ENCODE data around the gene L3MBTL1.

L3MBTL1 gene

DNA sequence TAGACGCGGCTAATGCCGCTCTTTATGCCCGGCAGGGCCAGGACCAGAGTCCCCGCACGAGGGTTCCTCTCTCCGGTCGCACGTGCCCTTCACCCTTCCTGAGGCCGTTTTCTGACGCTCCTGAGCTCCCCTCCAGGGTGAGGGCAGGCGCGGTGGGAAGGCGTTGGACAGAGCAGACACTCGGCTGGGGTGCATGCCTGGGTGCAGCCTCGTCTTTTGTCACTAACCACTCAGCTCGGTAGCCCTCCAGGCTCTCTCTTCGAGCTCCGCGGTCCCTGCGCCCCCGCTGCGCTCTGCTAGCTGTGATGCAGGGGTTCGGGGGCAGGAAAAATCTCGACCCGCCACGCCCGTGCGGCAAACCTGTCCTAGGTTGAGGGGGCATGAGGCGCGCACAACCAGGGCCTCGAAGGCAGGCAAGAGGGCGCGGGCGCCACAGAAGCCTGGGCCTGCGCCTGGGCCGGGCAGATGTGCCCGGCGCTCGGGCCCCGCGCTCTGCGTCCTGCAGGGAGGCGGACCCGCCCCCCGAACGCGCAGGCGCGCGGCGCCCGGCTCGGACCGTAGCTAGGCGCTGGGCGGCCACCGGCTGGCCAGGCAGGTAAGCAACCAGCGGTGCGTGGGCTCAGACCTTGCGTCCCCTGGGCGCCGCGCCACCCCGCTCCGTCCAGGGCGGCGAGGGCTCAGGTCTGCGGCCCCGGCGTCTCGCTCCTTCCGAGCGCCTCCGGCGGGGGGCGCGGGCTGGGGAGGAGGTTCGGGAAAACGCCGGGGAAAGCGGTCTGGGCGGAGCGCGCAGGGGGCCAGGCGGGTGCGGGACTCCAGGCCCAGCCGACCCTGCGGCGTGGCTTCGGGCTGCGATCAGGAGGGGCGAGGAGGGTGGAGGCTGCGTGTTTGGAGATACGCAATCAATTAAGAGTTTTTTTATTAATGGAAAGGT lies at the start of gene L3MBTL1:
Gene L3MBTL1, plus strand, starts transcription at position 548 of the 931 bp plus-strand sequence. CDS start 5,807 bp downstream, outside the sequence.
- peak; percentile 82 for DNase-seq
- H3K27me3 Mint-ChIP-seq (ENCODE audit: low read depth, poor library complexity): peaks cover 67% of the 10 kb centered on the region
- H3K9me3 Mint-ChIP-seq: peaks cover 3% of the 10 kb centered on the region
- peak within 1 kb of the TSS; percentile 82 for H3K4me3 Mint-ChIP-seq
- H3K4me1 Mint-ChIP-seq: peaks cover 4% of the 10 kb centered on the region
- H3K36me3 Mint-ChIP-seq (ENCODE audit: low read depth): no peaks in the 10 kb centered on the region
- no peak for TF ChIP-seq CTCF (IDR thresholded peaks at IDR 0.05)
- H3K27ac Mint-ChIP-seq: no peak within 1 kb of the TSS

DNA sequence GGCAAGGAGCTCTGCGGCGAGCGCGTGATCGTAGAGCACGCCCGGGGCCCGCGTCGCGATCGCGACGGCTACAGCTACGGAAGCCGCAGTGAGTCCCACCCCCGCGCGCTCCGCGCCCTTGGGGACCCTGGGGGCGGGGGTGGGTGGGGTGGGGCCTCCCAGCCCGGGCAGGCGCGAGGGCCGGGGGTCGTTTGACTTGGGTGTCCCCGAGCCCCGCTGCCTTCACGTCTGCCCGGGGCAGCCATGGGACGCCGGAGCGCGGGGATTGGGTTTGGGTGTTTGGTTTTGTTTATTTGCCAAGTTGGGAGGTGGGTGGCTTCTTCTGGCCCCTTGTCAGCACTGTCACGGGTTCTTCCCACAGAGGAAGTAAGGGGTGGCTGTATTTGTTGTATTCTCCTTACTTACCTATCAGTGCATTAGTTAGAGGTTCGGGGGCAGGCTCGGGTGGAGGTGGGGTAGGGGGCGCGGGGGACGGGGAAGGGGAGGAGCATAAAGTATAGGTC lies 49.0 kb upstream of the L3MBTL1 start:
- no peak for TF ChIP-seq CTCF (IDR thresholded peaks at IDR 0.05)
- Mint-ChIP-seq H3K4me3 (peak overlapping the region; percentile 93), H3K4me1 (peaks cover 39% of the 10 kb centered on the region), H3K36me3 (ENCODE audit: low read depth) (peaks cover 45% of the 10 kb centered on the region), H3K27ac (peak overlapping the region; percentile 78), H3K9me3 (no peaks in the 10 kb centered on the region), H3K27me3 (ENCODE audit: low read depth, poor library complexity) (peaks cover 13% of the 10 kb centered on the region)
- DNase-seq: no peak

GRCh38 chr20:43459022-43459942 lies 48.2 kb upstream of the L3MBTL1 start:
- peak; percentile 55 for DNase-seq
- TF ChIP-seq CTCF (IDR thresholded peaks at IDR 0.05): no peak
- Mint-ChIP-seq H3K27me3 (ENCODE audit: low read depth, poor library complexity) (peaks cover 8% of the 10 kb centered on the region), H3K9me3 (no peaks in the 10 kb centered on the region), H3K4me1 (peaks cover 39% of the 10 kb centered on the region), H3K27ac (peak overlapping the region; percentile 78), H3K4me3 (peak overlapping the region; percentile 93), H3K36me3 (ENCODE audit: low read depth) (peaks cover 53% of the 10 kb centered on the region)

- Mint-ChIP-seq H3K4me1 (peaks cover 39% of the 10 kb centered on the region), H3K36me3 (ENCODE audit: low read depth) (peaks cover 63% of the 10 kb centered on the region), H3K27me3 (ENCODE audit: low read depth, poor library complexity) (no peaks in the 10 kb centered on the region), H3K27ac (no peak overlapping the region), H3K9me3 (no peaks in the 10 kb centered on the region), H3K4me3 (peak overlapping the region; percentile 93)
- DNase-seq: no peak
- TF ChIP-seq CTCF (IDR thresholded peaks at IDR 0.05): no peak
Observed at GRCh38 chr20:43460172-43460829, 47.2 kb upstream of the L3MBTL1 start.

GRCh38 chr20:43460830-43461200 lies 46.7 kb upstream of the L3MBTL1 start:
- Mint-ChIP-seq H3K4me3 (peak overlapping the region; percentile 61), H3K4me1 (peaks cover 39% of the 10 kb centered on the region)

More at GRCh38 chr20:43460830-43461200, 46.7 kb upstream of the L3MBTL1 start:
- Mint-ChIP-seq H3K27ac (peak overlapping the region; percentile 40), H3K9me3 (no peaks in the 10 kb centered on the region), H3K27me3 (ENCODE audit: low read depth, poor library complexity) (no peaks in the 10 kb centered on the region), H3K36me3 (ENCODE audit: low read depth) (peaks cover 68% of the 10 kb centered on the region)
- no peak for TF ChIP-seq CTCF (IDR thresholded peaks at IDR 0.05)
- no peak for DNase-seq

All from nephron progenitor cell (in vitro differentiated cells).